Skeletal muscle tissue (tissue), 5 donors: Measurements from ENCODE around the gene MRPL12. TPM values are rescaled to one million over a fixed set of nuclear protein-coding genes. Genes with fewer than 3 reads are reported as not detected.
"Not testable (repeated sequence)": the region's sequence is repeated elsewhere in the genome, so short reads cannot be mapped to it uniquely, and the experiment has no call there.

Experiments used
- H3K27ac ChIP-seq: one replicate; pipeline ENCODE4 v1.7.0; 2013; ENCODE audit warnings: mild to moderate bottlenecking, low read depth, low read length, inconsistent platforms
- H3K27me3 ChIP-seq, 3 donors: one replicate each; pipeline ENCODE4 v1.7.0; 2013; ENCODE audit warnings: low read length in 3 of 3; ENCODE audit not compliant: control insufficient read depth in 3 of 3, insufficient read depth in 3 of 3
- H3K36me3 ChIP-seq, 3 donors: one replicate each; pipeline ENCODE4 v1.7.0; 2013; ENCODE audit warnings: low read length in 3 of 3; ENCODE audit not compliant: control insufficient read depth in 3 of 3, insufficient read depth in 3 of 3
- H3K4me1 ChIP-seq, 3 donors: one replicate each; pipeline ENCODE4 v1.7.0; 2013; ENCODE audit warnings: low read length in 3 of 3, mild to moderate bottlenecking in 3 of 3; ENCODE audit not compliant: control insufficient read depth in 3 of 3, insufficient read depth in 3 of 3
- H3K4me3 ChIP-seq, 3 donors: one replicate each; pipeline ENCODE4 v1.7.0; 2013; ENCODE audit warnings: low read length in 3 of 3
- H3K9ac ChIP-seq, 3 donors: one replicate each; pipeline ENCODE4 v1.7.0; 2013; ENCODE audit warnings: low read length in 3 of 3, mild to moderate bottlenecking in 3 of 3, moderate library complexity in 2 of 3, low read depth in 1 of 3
- H3K9me3 ChIP-seq, 3 donors: one replicate each; pipeline ENCODE4 v1.7.0; 2013; ENCODE audit warnings: low read length in 3 of 3; ENCODE audit not compliant: control insufficient read depth in 3 of 3
- small RNA-seq: library from RNA; depleted of rRNA; stranded (forward); fragments of <200 nt; gene quantifications from one replicate; pipeline ENCODE3, GENCODE V24; 2014
- total RNA-seq: library from RNA; depleted of rRNA; stranded (reverse); fragments of >200 nt; gene quantifications from one replicate; pipeline ENCODE4 v1.2.3, GENCODE V29; 2014
- donor health status: Osteomylitis.

The MRPL12 gene
- total RNA-seq, 1 donor from 2014 or later: 4.7 TPM

GRCh38 chr17:81738801-81739393 is 35.7 kb downstream of the MRPL12 start:
- Histone ChIP-seq H3K9ac (no peak overlapping the region), H3K27ac (no peak overlapping the region), H3K9me3 (no peaks in the 10 kb centered on the region), H3K4me3 (no peak overlapping the region), H3K4me1 (peaks cover 3 to 20% (median 18%) of the 10 kb centered on the region in 3 donors), H3K36me3 (no peaks in the 10 kb centered on the region), H3K27me3 (peaks cover 31 to 39% (median 33%) of the 10 kb centered on the region in 3 donors)

- H3K27me3 ChIP-seq: peaks cover 27 to 33% (median 32%) of the 10 kb centered on the region in 3 donors
- H3K4me3 ChIP-seq, H3K36me3 ChIP-seq: not testable (repeated sequence)
These were observed 36.4 kb downstream of the MRPL12 start for GRCh38 chr17:81739593-81739992.

GRCh38 chr17:81740395-81740961 is 37.3 kb downstream of the MRPL12 start:
- H3K4me1 ChIP-seq: peaks cover 2 to 13% (median 10%) of the 10 kb centered on the region in 3 donors
- H3K4me3 ChIP-seq: peak overlapping the region in 1 of 3 donors; percentile 6
- H3K9ac ChIP-seq: no peak overlapping the region
- H3K9me3 ChIP-seq: no peaks in the 10 kb centered on the region
- no peaks in the 10 kb centered on the region for H3K36me3 ChIP-seq
- peaks cover 18 to 27% (median 24%) of the 10 kb centered on the region in 3 donors for H3K27me3 ChIP-seq
- no peak overlapping the region for H3K27ac ChIP-seq

More at GRCh38 chr17:81739593-81739992, 36.4 kb downstream of the MRPL12 start:
- H3K4me1 ChIP-seq: peaks cover 3 to 15% (median 13%) of the 10 kb centered on the region in 3 donors
- H3K9me3 ChIP-seq, H3K9ac ChIP-seq, H3K27ac ChIP-seq: not testable (repeated sequence)

- Histone ChIP-seq H3K9ac (peak overlapping the region in 2 of 3 donors; percentile 25 to 32), H3K9me3 (no peaks in the 10 kb centered on the region), H3K36me3 (no peaks in the 10 kb centered on the region), H3K27me3 (peaks cover 14 to 24% (median 18%) of the 10 kb centered on the region in 3 donors), H3K4me3 (no peak overlapping the region), H3K27ac (no peak overlapping the region), H3K4me1 (peaks cover 0 to 7% (median 6%) of the 10 kb centered on the region in 3 donors)
These were observed 38.0 kb downstream of the MRPL12 start for GRCh38 chr17:81741049-81741593.

- peaks cover 14 to 21% (median 16%) of the 10 kb centered on the region in 3 donors for H3K27me3 ChIP-seq
- H3K27ac ChIP-seq: no peak overlapping the region
- H3K4me1 ChIP-seq: peaks cover 0 to 6% (median 6%) of the 10 kb centered on the region in 3 donors
- no peak overlapping the region for H3K4me3 ChIP-seq
- H3K36me3 ChIP-seq: no peaks in the 10 kb centered on the region
- H3K9ac ChIP-seq: peak overlapping the region in 1 of 3 donors; percentile 32
- H3K9me3 ChIP-seq: no peaks in the 10 kb centered on the region
These were observed 38.7 kb downstream of the MRPL12 start for GRCh38 chr17:81741594-81742452.

Small RNAs within 50 kb of the gene (small RNA-seq; reads per million reads assigned to genes)
- not detected for gene MIR6786

Other genes starting within 250 kb of the MRPL12 start
- gene ACTG1, start 190.6 kb upstream of the MRPL12 start, total RNA-seq: 1,613 TPM
- gene FSCN2, start 175.0 kb upstream of the MRPL12 start, total RNA-seq: 1.0 TPM
- 7.8 TPM for gene FAAP100, start 151.0 kb upstream of the MRPL12 start, total RNA-seq
- 43.8 TPM for gene NPLOC4, start 66.3 kb upstream of the MRPL12 start, total RNA-seq
- gene TSPAN10, start 66.2 kb upstream of the MRPL12 start, total RNA-seq: 0.52 TPM
- 1.0 TPM for gene PDE6G, start 46.8 kb upstream of the MRPL12 start, total RNA-seq
- 10.4 TPM for gene OXLD1, start 36.8 kb upstream of the MRPL12 start, total RNA-seq
- gene CCDC137, start 36.6 kb upstream of the MRPL12 start, total RNA-seq: 5.7 TPM
- gene ARL16, start 19.6 kb upstream of the MRPL12 start, total RNA-seq: 25.1 TPM
- gene HGS, start 19.4 kb upstream of the MRPL12 start, total RNA-seq: 27.7 TPM
- 6.8 TPM for gene SLC25A10, start 8.9 kb downstream of the MRPL12 start, total RNA-seq
- gene GCGR, start 100.8 kb downstream of the MRPL12 start, total RNA-seq: not detected
- gene MCRIP1, start 129.9 kb downstream of the MRPL12 start, total RNA-seq: 81.9 TPM
- gene PPP1R27, start 131.7 kb downstream of the MRPL12 start, total RNA-seq: 35.0 TPM
- gene P4HB, start 157.2 kb downstream of the MRPL12 start, total RNA-seq: 264 TPM
- gene ARHGDIA, start 168.0 kb downstream of the MRPL12 start, total RNA-seq: 43.3 TPM
- 78.8 TPM for gene ALYREF, start 188.2 kb downstream of the MRPL12 start, total RNA-seq
- 104 TPM for gene ANAPC11, start 188.4 kb downstream of the MRPL12 start, total RNA-seq
- 1.0 TPM for gene NPB, start 198.9 kb downstream of the MRPL12 start, total RNA-seq
- 10.4 TPM for gene PCYT2, start 208.0 kb downstream of the MRPL12 start, total RNA-seq
- gene SIRT7, start 214.8 kb downstream of the MRPL12 start, total RNA-seq: 3.7 TPM
- gene MAFG, start 224.4 kb downstream of the MRPL12 start, total RNA-seq: 8.9 TPM
- gene PYCR1, start 233.9 kb downstream of the MRPL12 start, total RNA-seq: 43.8 TPM
- gene MYADML2, start 243.9 kb downstream of the MRPL12 start, total RNA-seq: 16.7 TPM